Mesenchymal stem cell (in vitro differentiated cells and primary cell): ENCODE measurements around the gene KDM5D. TPM values are rescaled to one million over a fixed set of nuclear protein-coding genes. Genes with fewer than 3 reads are reported as not detected.

ENCODE experiments used
- DNase-seq: peaks from one replicate; pipeline ENCODE4 v3.0.0-alpha.2; 2013
- H2AFZ ChIP-seq: one replicate; pipeline ENCODE4 v1.6.1; 2013; ENCODE audit warnings: low read depth, mild to moderate bottlenecking, control low read depth, inconsistent platforms, low read length, moderate library complexity
- H2AK5ac ChIP-seq: 2 replicates; pipeline ENCODE4 v1.6.1; 2013; ENCODE audit warnings: low read length, moderate library complexity, mild to moderate bottlenecking, inconsistent platforms; ENCODE audit not compliant: severe bottlenecking
- H2BK120ac ChIP-seq: one replicate; pipeline ENCODE4 v1.6.1; 2013; ENCODE audit warnings: low read depth, mild to moderate bottlenecking, inconsistent platforms, low read length, moderate library complexity
- H2BK12ac ChIP-seq, 2 experiments: one replicate each; pipeline ENCODE4 v1.6.1; 2013; ENCODE audit warnings: inconsistent platforms in 2 of 2, low read length in 2 of 2, mild to moderate bottlenecking in 2 of 2, moderate library complexity in 2 of 2, control low read depth in 1 of 2
- H2BK15ac ChIP-seq: one replicate; pipeline ENCODE4 v1.6.1; 2013; ENCODE audit warnings: mild to moderate bottlenecking, low read depth, inconsistent platforms; ENCODE audit not compliant: poor library complexity, severe bottlenecking
- H2BK5ac ChIP-seq: 2 replicates; pipeline ENCODE4 v1.6.1; 2013; ENCODE audit warnings: low read depth, mild to moderate bottlenecking, low read length, control low read depth, inconsistent platforms; ENCODE audit not compliant: poor library complexity, severe bottlenecking
- H3K14ac ChIP-seq, 2 experiments: one replicate each; pipeline ENCODE4 v1.6.1; 2013; ENCODE audit warnings: inconsistent platforms in 2 of 2, low read length in 2 of 2, control low read depth in 1 of 2, mild to moderate bottlenecking in 1 of 2, moderate library complexity in 1 of 2
- H3K18ac ChIP-seq, 2 experiments: one replicate each; pipeline ENCODE4 v1.6.1; 2013; ENCODE audit warnings: inconsistent platforms in 2 of 2, low read length in 2 of 2, control low read depth in 1 of 2, low read depth in 1 of 2, mild to moderate bottlenecking in 1 of 2
- H3K23ac ChIP-seq, 2 experiments: one replicate each; pipeline ENCODE4 v1.6.1; 2013; ENCODE audit warnings: inconsistent platforms in 2 of 2, low read length in 2 of 2, mild to moderate bottlenecking in 2 of 2, moderate library complexity in 2 of 2, control low read depth in 1 of 2
- H3K27ac ChIP-seq: 2 replicates; pipeline ENCODE4 v1.5.1; 2013; ENCODE audit warnings: mild to moderate bottlenecking, moderate library complexity, low read length, control low read depth, inconsistent platforms; ENCODE audit not compliant: poor library complexity, severe bottlenecking
- H3K27me3 ChIP-seq, 2 experiments: 2 replicates each; pipeline versions ENCODE4 v1.6.1 to v1.7.0; 2013; ENCODE audit warnings: low read length in 2 of 2, mild to moderate bottlenecking in 2 of 2, moderate library complexity in 2 of 2, control low read depth in 1 of 2, inconsistent platforms in 1 of 2; ENCODE audit not compliant: control insufficient read depth in 1 of 2, insufficient read depth in 1 of 2
- H3K36me3 ChIP-seq, 2 experiments: 2 replicates each; pipeline versions ENCODE4 v1.6.1 to v1.7.0; 2013; ENCODE audit warnings: low read length in 2 of 2, control low read depth in 1 of 2, inconsistent platforms in 1 of 2, low read depth in 1 of 2, mild to moderate bottlenecking in 1 of 2; ENCODE audit not compliant: insufficient read depth in 2 of 2, control insufficient read depth in 1 of 2
- H3K4ac ChIP-seq, 2 experiments: one replicate each; pipeline ENCODE4 v1.6.1; 2013; ENCODE audit warnings: inconsistent platforms in 2 of 2, low read length in 2 of 2, mild to moderate bottlenecking in 2 of 2, moderate library complexity in 2 of 2, control low read depth in 1 of 2, low read depth in 1 of 2
- H3K4me1 ChIP-seq: 2 replicates; pipeline ENCODE4 v1.6.1; 2013; ENCODE audit warnings: low read depth, low read length, control low read depth; ENCODE audit not compliant: control insufficient read depth, insufficient read depth
- H3K4me2 ChIP-seq: 2 replicates; pipeline ENCODE4 v1.6.1; 2013; ENCODE audit warnings: low read length, mild to moderate bottlenecking, inconsistent platforms; ENCODE audit not compliant: poor library complexity, severe bottlenecking
- H3K4me3 ChIP-seq, 2 experiments: 2 replicates each; pipeline versions ENCODE4 v1.5.1 to v1.7.0; 2013; ENCODE audit warnings: low read length in 2 of 2, mild to moderate bottlenecking in 2 of 2, control low read depth in 1 of 2, low read depth in 1 of 2; ENCODE audit not compliant: insufficient read depth in 1 of 2
- H3K79me1 ChIP-seq: replicated peaks from 2 replicates; pipeline ENCODE4 v1.6.1; 2013; ENCODE audit warnings: mild to moderate bottlenecking, control low read depth, low read length, inconsistent platforms; ENCODE audit not compliant: poor library complexity, severe bottlenecking
- H3K9ac ChIP-seq: 2 replicates; pipeline ENCODE4 v1.7.0; 2013; ENCODE audit warnings: mild to moderate bottlenecking, low read length, moderate library complexity
- H3K9me3 ChIP-seq: 2 replicates; pipeline ENCODE4 v1.7.0; 2013; ENCODE audit warnings: mild to moderate bottlenecking, low read length; ENCODE audit not compliant: control insufficient read depth
- H4K8ac ChIP-seq: one replicate; pipeline ENCODE4 v1.6.1; 2013; ENCODE audit warnings: inconsistent platforms, mild to moderate bottlenecking, low read length, moderate library complexity
- H4K91ac ChIP-seq: one replicate; pipeline ENCODE4 v1.6.1; 2013; ENCODE audit warnings: mild to moderate bottlenecking, low read length, inconsistent platforms
- whole genome bisulfite sequencing: methylation state at CpG from one replicate; pipeline ENCODE4 v1.1.7; 2013; ENCODE audit warnings: mixed read lengths; 5-methylcytosine and 5-hydroxymethylcytosine counted together
- polyA plus RNA-seq, 2 experiments: library from polyadenylated mRNA; stranded (reverse); fragments of 200-250 nt; gene quantifications; one replicate each; pipeline ENCODE4 v1.2.3, GENCODE V29; 2013

The KDM5D gene
- 12.3 TPM for polyA plus RNA-seq (2013, experiment 1 of 2)
- polyA plus RNA-seq (2013, experiment 2 of 2), result 11.4 TPM

DNA sequence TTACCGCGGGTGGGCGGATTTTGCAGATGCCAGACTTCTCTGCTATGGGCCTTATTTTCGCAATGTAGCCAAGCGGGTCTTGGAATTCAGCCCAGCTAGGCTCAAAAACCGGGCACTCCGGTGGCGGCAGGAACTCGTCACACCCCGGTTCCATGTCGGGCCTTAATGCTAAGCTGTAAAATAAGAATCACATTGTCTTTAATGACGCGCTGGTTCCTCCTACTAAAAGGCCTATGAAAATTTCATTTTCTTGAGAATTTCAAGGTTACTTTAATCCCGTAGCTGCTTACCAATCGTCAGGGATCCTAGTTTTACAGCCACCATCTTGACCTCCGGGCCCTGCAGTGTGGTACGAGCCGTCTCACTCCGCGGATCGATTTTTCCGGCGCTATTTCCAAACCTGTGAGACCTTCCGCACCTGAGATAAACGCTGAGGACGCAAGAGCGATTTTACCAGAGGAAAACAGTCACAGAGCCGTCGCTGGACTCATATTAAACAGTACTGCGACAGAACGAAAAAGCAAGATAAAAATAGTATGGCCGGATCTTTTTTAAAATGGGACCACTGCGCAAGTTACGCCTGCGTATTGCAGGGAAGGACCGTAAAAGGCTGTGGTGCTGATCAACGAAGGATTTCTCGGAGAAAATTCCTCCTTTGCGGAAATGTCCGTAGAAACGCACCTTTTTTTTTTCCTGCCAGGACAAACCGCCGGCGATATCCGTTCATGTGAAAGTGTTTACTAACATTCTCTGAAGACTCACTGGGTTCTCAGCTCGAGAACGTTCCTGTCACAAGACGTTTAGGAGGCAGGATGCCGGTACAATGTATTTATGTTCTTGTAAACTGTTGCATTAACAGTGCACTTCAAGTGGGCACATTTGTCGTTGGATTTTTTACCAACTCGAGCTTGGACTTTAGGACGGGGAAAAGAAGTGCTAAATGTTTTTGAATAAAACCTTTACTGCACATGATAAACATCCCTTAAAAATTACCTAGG, at the start of gene KDM5D:
KDM5D (minus strand) TSS at position 346 of the 998 bp plus-strand sequence; CDS start at position 154, 192 bp downstream.
- Histone ChIP-seq H3K4me1 (no peaks in the 10 kb centered on the region), H3K36me3 (no peaks in the 10 kb centered on the region), H2BK15ac (no peak within 1 kb of the TSS), H3K23ac (no peak within 1 kb of the TSS), H3K18ac (peak within 1 kb of the TSS in 1 of 2 experiments; percentile 43), H3K4ac (peak within 1 kb of the TSS in 1 of 2 experiments; percentile 2), H3K27ac (peak within 1 kb of the TSS; percentile 88), H3K9me3 (no peaks in the 10 kb centered on the region), H3K27me3 (no peaks in the 10 kb centered on the region), H2BK120ac (peak within 1 kb of the TSS; percentile 34), H3K4me3 (peak within 1 kb of the TSS in 1 of 2 experiments; percentile 54), H4K91ac (no peak within 1 kb of the TSS), H2AK5ac (no peak within 1 kb of the TSS), H3K4me2 (peak within 1 kb of the TSS; percentile 33), H2BK5ac (no peak within 1 kb of the TSS), H2BK12ac (no peak within 1 kb of the TSS), H3K14ac (no peak within 1 kb of the TSS), H4K8ac (no peak within 1 kb of the TSS), H3K9ac (no peak within 1 kb of the TSS), H2AFZ (no peak within 1 kb of the TSS), H3K79me1 (peaks cover 1% of the 10 kb centered on the region)
- WGBS, result under 1% methylated on average over 49 of the region's 52 CpGs
- peak; percentile 85 for DNase-seq

DNA sequence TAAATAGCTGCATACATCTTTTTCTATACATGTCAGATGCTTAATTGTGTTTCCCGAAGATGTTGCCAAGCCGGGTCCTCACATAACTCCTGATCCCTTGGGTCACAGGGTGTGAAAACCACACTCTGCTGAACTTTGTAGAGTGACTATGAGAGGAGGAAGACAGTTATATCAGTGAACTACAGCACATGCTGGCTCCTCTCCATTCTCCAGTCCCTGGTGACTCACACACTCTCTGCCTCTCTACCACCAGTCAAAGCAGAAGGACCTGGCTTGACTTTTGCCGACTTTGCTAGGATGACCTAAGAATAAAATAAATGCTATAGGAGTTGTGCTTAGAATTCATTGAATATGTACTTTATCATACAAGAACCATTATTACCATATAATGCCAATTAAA, 23.8 kb upstream of the KDM5D start:
- Histone ChIP-seq H2BK5ac (no peak overlapping the region), H4K91ac (no peak overlapping the region), H3K27me3 (no peaks in the 10 kb centered on the region), H3K9me3 (no peaks in the 10 kb centered on the region), H3K27ac (no peak overlapping the region), H2AFZ (no peak overlapping the region), H3K4me3 (no peak overlapping the region), H2BK12ac (no peak overlapping the region), H2BK120ac (no peak overlapping the region), H3K18ac (no peak overlapping the region), H3K4me2 (no peak overlapping the region), H2AK5ac (no peak overlapping the region), H3K79me1 (no peaks in the 10 kb centered on the region), H2BK15ac (no peak overlapping the region), H3K36me3 (no peaks in the 10 kb centered on the region), H3K4ac (no peak overlapping the region), H3K23ac (no peak overlapping the region), H3K14ac (no peak overlapping the region), H4K8ac (no peak overlapping the region), H3K4me1 (no peaks in the 10 kb centered on the region), H3K9ac (no peak overlapping the region)
- no CpG with 5 or more reads among the region's 3 CpGs for WGBS
- no peak for DNase-seq

DNA sequence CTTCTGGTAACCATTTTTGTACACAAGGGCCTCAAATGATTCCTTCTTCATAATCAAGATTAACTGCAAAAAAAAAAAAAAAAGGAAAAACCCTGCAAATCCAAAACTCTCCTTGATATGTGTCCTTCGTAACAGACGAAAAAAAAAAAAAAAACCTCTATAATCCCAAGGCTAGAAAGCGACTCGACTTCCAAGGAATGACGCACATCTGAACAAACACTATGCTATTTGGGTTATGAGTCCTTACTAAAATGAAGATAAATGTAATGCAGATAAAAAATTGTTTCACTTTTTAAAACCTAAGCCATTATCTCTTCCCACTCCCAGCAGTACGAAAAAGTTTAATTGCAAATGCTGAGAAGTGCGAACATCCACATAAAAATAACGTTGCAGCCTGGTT, 1.2 kb downstream of the KDM5D start:
- H2AK5ac ChIP-seq, result no peak overlapping the region

DNA sequence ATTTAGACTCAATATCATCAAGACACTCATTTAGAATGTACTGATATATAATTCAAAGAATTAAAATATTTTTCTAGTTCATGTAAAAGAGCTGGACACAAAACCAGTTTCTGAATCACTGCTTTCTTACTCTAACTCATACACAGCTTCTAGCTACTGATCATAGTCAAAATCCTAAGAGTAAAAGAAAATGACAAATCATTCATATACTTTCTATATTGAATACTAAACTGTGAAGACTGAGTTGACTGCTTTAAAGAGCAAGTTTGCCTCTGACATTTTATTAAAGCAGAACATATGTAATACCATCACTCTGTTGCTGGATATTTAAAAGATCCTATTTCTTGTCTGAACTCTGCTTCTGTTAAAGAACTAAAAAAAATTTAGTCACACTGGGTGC, 2.4 kb downstream of the KDM5D start:
- Histone ChIP-seq H3K4ac (no peak overlapping the region), H3K27ac (no peak overlapping the region), H4K91ac (no peak overlapping the region), H3K4me1 (no peaks in the 10 kb centered on the region), H2BK120ac (no peak overlapping the region), H3K36me3 (no peaks in the 10 kb centered on the region), H3K9ac (no peak overlapping the region), H3K4me2 (no peak overlapping the region), H3K18ac (no peak overlapping the region), H2AK5ac (no peak overlapping the region), H3K9me3 (no peaks in the 10 kb centered on the region), H3K14ac (no peak overlapping the region), H2AFZ (no peak overlapping the region), H3K27me3 (no peaks in the 10 kb centered on the region), H2BK5ac (no peak overlapping the region), H2BK15ac (no peak overlapping the region), H4K8ac (no peak overlapping the region), H3K79me1 (peaks cover 1% of the 10 kb centered on the region), H3K4me3 (no peak overlapping the region), H2BK12ac (no peak overlapping the region), H3K23ac (no peak overlapping the region)
- DNase-seq, result no peak

More for the DNA sequence above, 1.2 kb downstream of the KDM5D start:
- Histone ChIP-seq H2BK120ac (no peak overlapping the region), H2BK5ac (no peak overlapping the region), H4K8ac (no peak overlapping the region), H3K79me1 (peaks cover 1% of the 10 kb centered on the region), H3K4ac (no peak overlapping the region), H3K4me2 (no peak overlapping the region), H3K27ac (no peak overlapping the region), H3K9ac (no peak overlapping the region), H3K4me3 (no peak overlapping the region), H2BK12ac (no peak overlapping the region), H3K27me3 (no peaks in the 10 kb centered on the region), H3K14ac (no peak overlapping the region), H3K23ac (no peak overlapping the region), H2BK15ac (no peak overlapping the region), H4K91ac (no peak overlapping the region), H3K36me3 (no peaks in the 10 kb centered on the region), H3K9me3 (no peaks in the 10 kb centered on the region), H3K4me1 (no peaks in the 10 kb centered on the region), H3K18ac (no peak overlapping the region), H2AFZ (no peak overlapping the region)
- 100% methylated on average over 3 of the region's 8 CpGs for WGBS
- DNase-seq, result peak; percentile 0
